Activated CD4-positive, alpha-beta T cell treated with anti-CD3 and anti-CD28 coated beads, Interleukin-2, amount 50 U/mL, for 24 hours (primary cell): ENCODE measurements around the gene PSD.

Experiments
- DNase-seq, 2 donors: peaks; one replicate each; pipeline ENCODE4 v3.0.0-alpha.2; 2020; ENCODE audit warnings: low read depth in 1 of 2, low spot score in 1 of 2

The PSD gene

GRCh38 chr10:102393411-102394078 lies 25.0 kb downstream of the PSD start:
- DNase-seq: no peak

- DNase-seq: no peak
Measured at GRCh38 chr10:102392306-102392705, 26.3 kb downstream of the PSD start.

GRCh38 chr10:102389894-102390293 lies 28.7 kb downstream of the PSD start:
- DNase-seq: no peak

- no peak for DNase-seq
Measured at GRCh38 chr10:102384606-102385429, 33.8 kb downstream of the PSD start.

- DNase-seq: no peak
Measured at GRCh38 chr10:102384053-102384452, 34.5 kb downstream of the PSD start.

DNA sequence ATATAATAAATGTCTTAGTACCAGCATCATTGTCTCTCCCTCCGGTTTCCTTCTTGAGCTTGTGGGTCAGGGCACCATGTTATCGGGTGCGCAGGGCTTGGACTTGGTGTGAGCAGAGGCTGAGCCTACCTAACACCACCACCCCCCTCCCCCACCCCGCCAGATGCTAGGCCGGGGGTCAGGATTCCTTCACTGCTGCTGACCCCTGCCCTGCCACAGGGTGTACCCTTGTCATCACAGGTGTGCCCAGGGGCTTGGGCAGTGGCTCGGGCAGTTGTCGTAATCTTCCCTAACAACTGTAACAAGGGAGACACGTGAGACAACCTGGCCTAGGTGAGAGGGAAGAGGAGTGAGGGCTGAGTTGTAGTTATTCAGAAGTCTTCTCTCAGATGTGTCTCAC lies 35.7 kb downstream of the PSD start:
- no peak for DNase-seq

GRCh38 chr10:102381983-102382382 lies 36.6 kb downstream of the PSD start:
- no peak for DNase-seq

DNA sequence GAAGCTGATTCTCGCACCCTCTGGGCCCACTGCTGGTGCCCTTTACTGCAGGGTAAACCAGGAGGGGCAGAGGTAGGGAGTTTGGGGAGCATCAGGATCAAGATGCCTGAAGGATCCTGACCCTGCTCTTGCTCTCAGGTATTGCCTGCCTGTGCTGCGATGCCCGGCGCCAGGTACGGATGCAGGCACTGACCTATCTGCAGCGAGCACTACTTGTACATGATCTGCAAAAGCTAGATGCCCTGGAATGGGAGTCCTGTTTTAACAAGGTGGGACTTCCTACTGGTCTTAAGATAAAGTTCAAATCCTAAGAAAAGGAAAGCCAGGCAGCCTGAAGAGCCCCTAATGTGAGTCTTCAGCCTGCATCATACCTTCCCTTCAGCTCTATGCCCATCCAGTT lies 39.2 kb downstream of the PSD start:
- no peak for DNase-seq

GRCh38 chr10:102376901-102377300 lies 41.7 kb downstream of the PSD start:
- DNase-seq: no peak

GRCh38 chr10:102375867-102376266 lies 42.7 kb downstream of the PSD start:
- DNase-seq: no peak

DNA sequence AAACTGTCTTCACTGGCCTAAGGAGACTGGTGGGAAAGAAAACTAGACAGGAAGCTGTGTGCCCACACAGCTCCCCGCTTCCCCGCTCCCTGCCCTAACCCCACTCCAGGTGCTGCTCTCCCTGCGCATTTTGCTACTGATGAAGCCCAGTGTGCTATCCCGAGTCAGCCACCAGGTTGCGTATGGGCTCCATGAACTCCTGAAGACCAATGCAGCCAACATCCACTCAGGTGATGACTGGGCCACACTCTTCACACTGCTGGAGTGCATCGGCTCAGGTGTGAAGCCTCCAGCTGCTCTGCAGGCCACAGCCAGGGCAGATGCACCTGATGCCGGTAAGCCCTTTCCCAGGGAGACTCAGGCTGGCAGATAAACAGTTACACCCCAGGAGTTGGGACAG lies 43.3 kb downstream of the PSD start:
- no peak for DNase-seq

GRCh38 chr10:102371295-102371694 lies 47.3 kb downstream of the PSD start:
- DNase-seq: no peak

GRCh38 chr10:102368077-102368476 lies 50.5 kb downstream of the PSD start:
- DNase-seq: no peak

- DNase-seq: no peak
Measured at GRCh38 chr10:102367441-102367840, 51.1 kb downstream of the PSD start.

DNA sequence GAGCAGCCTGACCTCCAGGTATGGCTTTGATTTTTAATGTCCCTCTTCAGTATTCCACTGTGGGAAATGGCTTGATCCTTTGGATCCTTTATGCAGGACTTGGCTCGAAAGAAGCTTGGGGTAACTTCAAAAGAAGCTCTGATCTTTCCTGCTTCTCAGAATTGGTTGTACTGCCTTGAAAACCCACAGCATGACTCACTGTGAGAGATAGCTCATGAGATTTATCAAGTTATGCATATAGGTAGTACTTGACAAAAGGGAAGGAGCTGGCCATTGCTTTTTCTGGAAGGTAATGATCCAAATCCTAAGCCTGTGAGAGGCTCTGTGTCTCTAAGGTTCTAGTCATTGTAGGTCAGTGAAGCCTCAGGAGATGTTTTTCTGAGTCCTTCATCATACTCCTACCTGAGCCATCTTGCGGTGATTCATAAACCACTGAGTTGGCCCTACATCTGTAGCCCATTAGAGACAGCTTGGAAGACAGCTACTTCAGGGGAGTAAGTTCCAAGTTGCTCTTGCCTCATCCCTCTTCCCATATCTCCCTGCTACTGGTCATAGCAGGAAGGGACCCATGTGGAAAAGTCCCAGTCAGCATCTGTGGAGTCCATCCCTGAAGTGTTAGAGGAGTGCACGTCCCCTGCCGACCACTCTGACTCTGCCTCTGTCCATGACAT lies 59.7 kb downstream of the PSD start:
- DNase-seq: no peak

DNA sequence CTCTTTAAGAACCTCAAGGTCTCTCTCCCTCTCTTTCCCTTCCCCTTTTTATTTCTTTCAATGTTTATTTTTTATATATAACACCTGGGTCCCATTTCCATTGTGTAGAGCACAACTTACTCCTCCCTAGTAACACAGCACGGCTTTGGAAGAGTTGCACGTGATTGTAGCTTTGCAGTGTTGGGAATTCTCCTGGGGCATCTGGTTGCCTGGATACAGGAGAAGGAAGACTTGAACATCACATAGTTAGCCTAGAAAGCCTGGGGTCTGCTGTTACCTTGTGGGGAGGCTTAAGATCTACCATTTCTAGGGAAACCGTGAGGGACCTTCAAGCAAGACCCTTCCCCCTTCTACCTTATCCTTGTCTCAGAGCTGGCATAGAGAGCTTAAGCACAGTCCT lies 64.1 kb downstream of the PSD start:
- DNase-seq: no peak
